HCT116 (cell line): ENCODE measurements around the gene MOV10. TPM values are rescaled to one million over a fixed set of nuclear protein-coding genes. Genes with fewer than 3 reads are reported as not detected.

Experiments
- ATAC-seq: fragments of 200-7000 bp; cut with Tn5 transposase; 2 replicates; pipeline ENCODE4 v1.9.1; 2020; ENCODE audit warnings: mild to moderate bottlenecking, moderate library complexity
- BruUV-seq: library from RNA; stranded (reverse); fragments of 400-500 nt; replicated peaks from 2 replicates; lab custom pipeline; 2021; lab: Mats Ljungman, UMichigan
- CTCF ChIA-PET: fragments of 300-600 bp; sonication (Branson Sonifier 250); formaldehyde crosslinking; loops from one replicate; lab custom pipeline; 2021; ENCODE audit warnings: antibody characterized with exemption; lab: Charles Lee
- POLR2A ChIA-PET: fragments of 300-600, 350-600 bp; sonication (Branson Sonifier 250); formaldehyde crosslinking; loops from one replicate; lab custom pipeline; 2021; ENCODE audit warnings: antibody characterized with exemption; lab: Charles Lee
- RAD21 ChIA-PET, 2 experiments: fragments of 300-600 bp; sonication (Branson Sonifier 250); formaldehyde crosslinking; loops; one replicate each; lab custom pipeline; 2023; ENCODE audit warnings: low total read pairs in 2 of 2; ENCODE audit not compliant: uncharacterized antibody in 2 of 2, unreplicated experiment in 2 of 2, low non-redundant PET in 1 of 2; lab: Charles Lee
- DNase-seq: peaks from one replicate; pipeline ENCODE4 v3.0.0-alpha.2; 2010; ENCODE audit warnings: low read depth, low spot score
- H2AFZ ChIP-seq: fragments of 200-600 bp; shearing (Covaris generic), sonication (generic); 2 replicates; pipeline ENCODE4 v1.6.1; 2017; ENCODE audit warnings: low read depth, mixed run types, mixed read lengths, antibody characterized with exemption, low read length; ENCODE audit not compliant: poor library complexity, severe bottlenecking
- H3K27ac ChIP-seq: 2 replicates; pipeline ENCODE4 v1.5.1; 2012; ENCODE audit warnings: low read depth, low read length
- H3K27me3 ChIP-seq: fragments of 200-600 bp; sonication (generic); 2 replicates; pipeline ENCODE4 v1.6.1; 2016; ENCODE audit warnings: mixed run types, low read length, mixed read lengths; ENCODE audit not compliant: insufficient read depth
- H3K36me3 ChIP-seq, 2 experiments: fragments of 200-500 bp in 1 of 2; fragments of 200-600 bp in 1 of 2; sonication (Bioruptor generic) in 1 of 2; sonication (generic) in 1 of 2; 2 replicates each; pipeline versions ENCODE4 v1.5.1 to v1.6.1; 2014 to 2016; ENCODE audit warnings: low read length in 2 of 2, inconsistent platforms in 1 of 2, mixed read lengths in 1 of 2, mixed run types in 1 of 2; ENCODE audit not compliant: insufficient read depth in 2 of 2, control insufficient read depth in 1 of 2
- H3K4me1 ChIP-seq, 2 experiments: fragments of 200-600 bp in 1 of 2; sonication (generic) in 1 of 2; 2 replicates each; pipeline versions ENCODE4 v1.5.1 to v1.6.1; 2012 to 2017; ENCODE audit warnings: low read length in 2 of 2, inconsistent platforms in 1 of 2, mild to moderate bottlenecking in 1 of 2, mixed read lengths in 1 of 2, mixed run types in 1 of 2, moderate library complexity in 1 of 2; ENCODE audit not compliant: insufficient read depth in 2 of 2, control insufficient read depth in 1 of 2
- H3K4me2 ChIP-seq: fragments of 200-600 bp; sonication (generic); 2 replicates; pipeline ENCODE4 v1.6.1; 2017; ENCODE audit warnings: mixed run types, low read length, mixed read lengths
- H3K4me3 ChIP-seq, 2 experiments: fragments of 200-600 bp in 1 of 2; sonication (generic) in 1 of 2; replicated peaks in 1 of 2; 2 replicates each; pipeline ENCODE4 v1.5.1; 2011 to 2016; ENCODE audit warnings: low read length in 2 of 2, control low read depth in 1 of 2, low read depth in 1 of 2, mild to moderate bottlenecking in 1 of 2, mixed read lengths in 1 of 2, mixed run types in 1 of 2
- H3K79me2 ChIP-seq: fragments of 200-600 bp; sonication (generic); 2 replicates; pipeline ENCODE4 v1.6.1; 2017; ENCODE audit warnings: mild to moderate bottlenecking, mixed run types, low read length, moderate library complexity, mixed read lengths; ENCODE audit not compliant: insufficient read depth
- H3K9ac ChIP-seq: fragments of 200-600 bp; sonication (generic); 2 replicates; pipeline ENCODE4 v1.6.1; 2016; ENCODE audit warnings: low read length, mixed read lengths
- H3K9me2 ChIP-seq: fragments of 200-600 bp; sonication (generic), shearing (Covaris generic); 2 replicates; pipeline ENCODE4 v1.6.1; 2017; ENCODE audit warnings: mixed run types, mild to moderate bottlenecking, moderate library complexity; ENCODE audit not compliant: insufficient read depth
- H3K9me3 ChIP-seq, 2 experiments: fragments of 200-500 bp in 1 of 2; fragments of 200-600 bp in 1 of 2; sonication (Bioruptor generic) in 1 of 2; sonication (generic) in 1 of 2; 2 replicates each; pipeline ENCODE4 v1.6.1; 2014 to 2017; ENCODE audit warnings: low read length in 2 of 2, mixed read lengths in 2 of 2, inconsistent platforms in 1 of 2, low read depth in 1 of 2, mild to moderate bottlenecking in 1 of 2, mixed run types in 1 of 2, moderate library complexity in 1 of 2; ENCODE audit not compliant: control insufficient read depth in 1 of 2, insufficient read depth in 1 of 2
- H4K20me1 ChIP-seq: fragments of 200-600 bp; sonication (generic), shearing (Covaris generic); 2 replicates; pipeline ENCODE4 v1.6.1; 2017; ENCODE audit warnings: mixed run types, mild to moderate bottlenecking, moderate library complexity; ENCODE audit not compliant: insufficient read depth
- CEBPB ChIP-seq: IDR thresholded peaks from 2 replicates; pipeline ENCODE4 v1.6.1; 2012; ENCODE audit warnings: low read depth
- ELF1 ChIP-seq: IDR thresholded peaks from 2 replicates; pipeline ENCODE4 v1.6.1; 2012; ENCODE audit warnings: low read depth, borderline replicate concordance
- EZH2 ChIP-seq: fragments of 200-600 bp; sonication (generic); IDR thresholded peaks from 2 replicates; pipeline ENCODE4 v1.6.1; 2017; ENCODE audit warnings: antibody characterized with exemption, mixed run types
- EZH2phosphoT487 ChIP-seq: fragments of 200-600 bp; IDR thresholded peaks from 2 replicates; pipeline ENCODE4 v1.6.1; 2018; ENCODE audit warnings: antibody characterized with exemption, borderline replicate concordance
- FOSL1 ChIP-seq: IDR thresholded peaks from 2 replicates; pipeline ENCODE4 v1.6.1; 2012; ENCODE audit warnings: low read depth
- JUND ChIP-seq: IDR thresholded peaks from 2 replicates; pipeline ENCODE4 v1.6.1; 2012
- POLR2A ChIP-seq: IDR thresholded peaks from 2 replicates; pipeline ENCODE4 v1.7.0; 2011; ENCODE audit warnings: borderline replicate concordance; ENCODE audit not compliant: insufficient read depth, insufficient read length; ENCODE audit errors: extremely low read depth
- POLR2AphosphoS5 ChIP-seq: IDR thresholded peaks from 2 replicates; pipeline ENCODE4 v1.6.1; 2011; ENCODE audit warnings: mild to moderate bottlenecking, low read depth, low read length, moderate library complexity
- SP1 ChIP-seq: IDR thresholded peaks from 2 replicates; pipeline ENCODE4 v1.6.1; 2012; ENCODE audit warnings: low read depth
- SRF ChIP-seq: IDR thresholded peaks from 2 replicates; pipeline ENCODE4 v1.6.1; 2012; ENCODE audit warnings: low read depth
- ZFX ChIP-seq: fragments of 450-650 bp; IDR thresholded peaks from 2 replicates; pipeline ENCODE4 v1.6.1; 2017
- ZNF274 ChIP-seq: fragments of 200-500 bp; sonication (Bioruptor generic); IDR thresholded peaks from 2 replicates; pipeline ENCODE4 v1.6.1; 2014; ENCODE audit warnings: mild to moderate bottlenecking, low read depth, low read length, inconsistent platforms
- intact Hi-C: fragments of 100-400 bp; cut with micrococcal nuclease; formaldehyde crosslinking; loops from 2 replicates; pipeline ENCODE4 v1.10.0; 2022
- total RNA-seq: library from RNA; stranded (reverse); gene quantifications from one replicate; pipeline ENCODE4 v1.2.1, GENCODE V29; 2021; ENCODE audit not compliant: unreplicated experiment
- TF ChIP-seq, protein P1 (sequence below): IDR thresholded peaks from 2 replicates; pipeline ENCODE4 v1.6.1; 2012; ENCODE audit warnings: low read depth
- TF ChIP-seq, protein P2 (sequence below): IDR thresholded peaks from 2 replicates; pipeline ENCODE4 v1.6.1; 2011; ENCODE audit warnings: mild to moderate bottlenecking, low read length, moderate library complexity; ENCODE audit not compliant: insufficient replicate concordance; ENCODE audit errors: extremely low read depth
- TF ChIP-seq, protein P3 (sequence below): IDR thresholded peaks from 2 replicates; pipeline ENCODE4 v1.6.1; 2012
- TF ChIP-seq, protein P4 (sequence below), 3 experiments: fragments of 200-600 bp in 1 of 3; sonication (generic) in 1 of 3; IDR thresholded peaks in 2 of 3; conservative IDR thresholded peaks in 1 of 3; 2 replicates each; pipeline ENCODE4 v1.5.1; 2012 to 2017; ENCODE audit warnings: low read depth in 2 of 3, low read length in 2 of 3, antibody characterized with exemption in 1 of 3, borderline replicate concordance in 1 of 3, control low read depth in 1 of 3, mild to moderate bottlenecking in 1 of 3, mixed read lengths in 1 of 3, mixed run types in 1 of 3, moderate library complexity in 1 of 3; ENCODE audit not compliant: insufficient read depth in 1 of 3
- TF ChIP-seq, protein P5 (sequence below): IDR thresholded peaks from 2 replicates; pipeline ENCODE4 v1.6.1; 2012

MOV10 gene
- total RNA-seq, 1 experiment from 2014 or later, result 109 TPM

DNA sequence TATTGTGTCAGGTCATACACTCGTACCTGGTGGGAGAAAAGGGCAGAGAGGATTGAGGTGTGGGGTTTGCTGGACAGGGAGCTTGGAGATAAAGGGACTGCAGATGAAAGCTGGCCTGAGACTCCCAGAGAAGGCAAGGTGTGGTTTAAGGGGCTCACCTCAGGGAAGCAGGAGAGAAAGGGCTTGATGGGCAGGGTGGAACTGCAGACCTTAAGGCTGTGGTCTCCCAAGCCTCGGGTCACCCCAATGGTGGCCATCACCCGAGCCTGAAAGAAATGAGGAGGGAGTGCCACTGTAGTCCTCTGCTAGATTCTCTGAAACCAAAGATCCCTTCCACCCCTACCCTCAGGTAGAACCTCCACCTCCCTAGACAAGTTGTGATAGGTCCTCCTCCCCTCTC is 36.1 kb downstream of the MOV10 start (continued):
- TF ChIP-seq, protein P1, sequence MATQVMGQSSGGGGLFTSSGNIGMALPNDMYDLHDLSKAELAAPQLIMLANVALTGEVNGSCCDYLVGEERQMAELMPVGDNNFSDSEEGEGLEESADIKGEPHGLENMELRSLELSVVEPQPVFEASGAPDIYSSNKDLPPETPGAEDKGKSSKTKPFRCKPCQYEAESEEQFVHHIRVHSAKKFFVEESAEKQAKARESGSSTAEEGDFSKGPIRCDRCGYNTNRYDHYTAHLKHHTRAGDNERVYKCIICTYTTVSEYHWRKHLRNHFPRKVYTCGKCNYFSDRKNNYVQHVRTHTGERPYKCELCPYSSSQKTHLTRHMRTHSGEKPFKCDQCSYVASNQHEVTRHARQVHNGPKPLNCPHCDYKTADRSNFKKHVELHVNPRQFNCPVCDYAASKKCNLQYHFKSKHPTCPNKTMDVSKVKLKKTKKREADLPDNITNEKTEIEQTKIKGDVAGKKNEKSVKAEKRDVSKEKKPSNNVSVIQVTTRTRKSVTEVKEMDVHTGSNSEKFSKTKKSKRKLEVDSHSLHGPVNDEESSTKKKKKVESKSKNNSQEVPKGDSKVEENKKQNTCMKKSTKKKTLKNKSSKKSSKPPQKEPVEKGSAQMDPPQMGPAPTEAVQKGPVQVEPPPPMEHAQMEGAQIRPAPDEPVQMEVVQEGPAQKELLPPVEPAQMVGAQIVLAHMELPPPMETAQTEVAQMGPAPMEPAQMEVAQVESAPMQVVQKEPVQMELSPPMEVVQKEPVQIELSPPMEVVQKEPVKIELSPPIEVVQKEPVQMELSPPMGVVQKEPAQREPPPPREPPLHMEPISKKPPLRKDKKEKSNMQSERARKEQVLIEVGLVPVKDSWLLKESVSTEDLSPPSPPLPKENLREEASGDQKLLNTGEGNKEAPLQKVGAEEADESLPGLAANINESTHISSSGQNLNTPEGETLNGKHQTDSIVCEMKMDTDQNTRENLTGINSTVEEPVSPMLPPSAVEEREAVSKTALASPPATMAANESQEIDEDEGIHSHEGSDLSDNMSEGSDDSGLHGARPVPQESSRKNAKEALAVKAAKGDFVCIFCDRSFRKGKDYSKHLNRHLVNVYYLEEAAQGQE, result no peak
- TF ChIP-seq, protein P2, sequence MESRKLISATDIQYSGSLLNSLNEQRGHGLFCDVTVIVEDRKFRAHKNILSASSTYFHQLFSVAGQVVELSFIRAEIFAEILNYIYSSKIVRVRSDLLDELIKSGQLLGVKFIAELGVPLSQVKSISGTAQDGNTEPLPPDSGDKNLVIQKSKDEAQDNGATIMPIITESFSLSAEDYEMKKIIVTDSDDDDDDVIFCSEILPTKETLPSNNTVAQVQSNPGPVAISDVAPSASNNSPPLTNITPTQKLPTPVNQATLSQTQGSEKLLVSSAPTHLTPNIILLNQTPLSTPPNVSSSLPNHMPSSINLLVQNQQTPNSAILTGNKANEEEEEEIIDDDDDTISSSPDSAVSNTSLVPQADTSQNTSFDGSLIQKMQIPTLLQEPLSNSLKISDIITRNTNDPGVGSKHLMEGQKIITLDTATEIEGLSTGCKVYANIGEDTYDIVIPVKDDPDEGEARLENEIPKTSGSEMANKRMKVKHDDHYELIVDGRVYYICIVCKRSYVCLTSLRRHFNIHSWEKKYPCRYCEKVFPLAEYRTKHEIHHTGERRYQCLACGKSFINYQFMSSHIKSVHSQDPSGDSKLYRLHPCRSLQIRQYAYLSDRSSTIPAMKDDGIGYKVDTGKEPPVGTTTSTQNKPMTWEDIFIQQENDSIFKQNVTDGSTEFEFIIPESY, result no peak
- TF ChIP-seq POLR2A (no peak), EZH2 (no peak), ZFX (no peak)
- TF ChIP-seq, all 23 proteins: peak for 0

DNA sequence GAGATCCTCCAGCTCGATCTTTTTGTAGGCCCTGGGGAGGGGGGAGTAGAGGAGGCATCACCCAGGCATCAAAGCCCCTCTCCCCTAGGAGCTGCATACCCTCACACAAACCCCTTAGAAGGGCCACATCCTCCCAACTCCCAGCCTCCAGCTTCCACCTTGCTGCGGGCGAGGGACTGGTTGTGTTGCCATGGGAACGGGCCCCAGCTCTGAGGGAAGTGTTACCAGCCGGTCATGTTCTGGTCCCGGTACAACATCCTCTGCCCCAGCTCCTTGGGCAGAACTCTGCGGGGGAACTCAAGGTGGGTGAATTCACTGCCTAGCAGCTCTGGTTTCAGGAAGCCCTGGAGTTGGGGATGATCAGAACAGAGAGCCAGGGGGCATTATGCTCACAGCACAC is 36.6 kb downstream of the MOV10 start:
- Histone ChIP-seq H4K20me1 (no peaks in the 10 kb centered on the region), H3K9ac (no peak overlapping the region), H3K9me3 (no peaks in the 10 kb centered on the region), H3K4me2 (no peak overlapping the region), H2AFZ (no peak overlapping the region), H3K79me2 (peaks cover 8% of the 10 kb centered on the region), H3K36me3 (no peaks in the 10 kb centered on the region), H3K4me3 (no peak overlapping the region), H3K4me1 (peaks cover 24 to 36% of the 10 kb centered on the region in 2 experiments), H3K27me3 (no peaks in the 10 kb centered on the region), H3K9me2 (no peaks in the 10 kb centered on the region), H3K27ac (no peak overlapping the region)
- no peak for DNase-seq
- ChIA-PET RAD21 (no interaction called here), POLR2A (no interaction called here), CTCF (no interaction called here)
- intact Hi-C loops, result no loop called here
- no TSS peak for BruUV-seq
- no peak for ATAC-seq
- TF ChIP-seq JUND (no peak), SP1 (no peak), FOSL1 (no peak), POLR2AphosphoS5 (no peak), CEBPB (no peak), ZNF274 (no peak), SRF (no peak), ELF1 (no peak), EZH2phosphoT487 (no peak)
- TF ChIP-seq, protein P3, sequence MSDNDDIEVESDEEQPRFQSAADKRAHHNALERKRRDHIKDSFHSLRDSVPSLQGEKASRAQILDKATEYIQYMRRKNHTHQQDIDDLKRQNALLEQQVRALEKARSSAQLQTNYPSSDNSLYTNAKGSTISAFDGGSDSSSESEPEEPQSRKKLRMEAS, result no peak
- TF ChIP-seq, protein P4, sequence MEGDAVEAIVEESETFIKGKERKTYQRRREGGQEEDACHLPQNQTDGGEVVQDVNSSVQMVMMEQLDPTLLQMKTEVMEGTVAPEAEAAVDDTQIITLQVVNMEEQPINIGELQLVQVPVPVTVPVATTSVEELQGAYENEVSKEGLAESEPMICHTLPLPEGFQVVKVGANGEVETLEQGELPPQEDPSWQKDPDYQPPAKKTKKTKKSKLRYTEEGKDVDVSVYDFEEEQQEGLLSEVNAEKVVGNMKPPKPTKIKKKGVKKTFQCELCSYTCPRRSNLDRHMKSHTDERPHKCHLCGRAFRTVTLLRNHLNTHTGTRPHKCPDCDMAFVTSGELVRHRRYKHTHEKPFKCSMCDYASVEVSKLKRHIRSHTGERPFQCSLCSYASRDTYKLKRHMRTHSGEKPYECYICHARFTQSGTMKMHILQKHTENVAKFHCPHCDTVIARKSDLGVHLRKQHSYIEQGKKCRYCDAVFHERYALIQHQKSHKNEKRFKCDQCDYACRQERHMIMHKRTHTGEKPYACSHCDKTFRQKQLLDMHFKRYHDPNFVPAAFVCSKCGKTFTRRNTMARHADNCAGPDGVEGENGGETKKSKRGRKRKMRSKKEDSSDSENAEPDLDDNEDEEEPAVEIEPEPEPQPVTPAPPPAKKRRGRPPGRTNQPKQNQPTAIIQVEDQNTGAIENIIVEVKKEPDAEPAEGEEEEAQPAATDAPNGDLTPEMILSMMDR (IDR thresholded peaks at IDR 0.05 in 2 of 3, conservative IDR thresholded peaks at IDR 0.05 in 1 of 3; ENCODE audit: borderline replicate concordance in 1 of 3, insufficient read depth in 1 of 3, low read depth in 2 of 3, low read length in 2 of 3), result no peak
- TF ChIP-seq, protein P2, result no peak
- TF ChIP-seq, protein P5, sequence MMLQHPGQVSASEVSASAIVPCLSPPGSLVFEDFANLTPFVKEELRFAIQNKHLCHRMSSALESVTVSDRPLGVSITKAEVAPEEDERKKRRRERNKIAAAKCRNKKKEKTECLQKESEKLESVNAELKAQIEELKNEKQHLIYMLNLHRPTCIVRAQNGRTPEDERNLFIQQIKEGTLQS, result no peak
